Measurements from ENCODE around the gene JMJD4.

- TF ChIP-seq EZH2 (IDR thresholded peaks at IDR 0.05) (no peak), POLR2AphosphoS5 (IDR thresholded peaks at IDR 0.05; ENCODE audit: borderline replicate concordance, low read depth, low read length) (no peak), FOXP2 (optimal IDR thresholded peaks at IDR 0.05; ENCODE audit: control extremely low read depth, extremely low read length, insufficient read depth) (no peak)
Measured at GRCh38 chr1:227731696-227732585, 3.2 kb downstream of the JMJD4 start.

Measured in SK-N-MC (cell line).